Superior temporal gyrus (tissue), 1 donor: Measurements from ENCODE around the gene ZNF483.
A peak's percentile ranks its signal among the peaks of the same experiment; 100 is the strongest.
"Not testable (repeated sequence)": the region's sequence is repeated elsewhere in the genome, so short reads cannot be mapped to it uniquely, and the experiment has no call there.

Experiments
- DNase-seq: peaks from one replicate; pipeline ENCODE4 v3.0.0-alpha.2; 2016; ENCODE audit errors: extremely low spot score

Gene ZNF483

DNA sequence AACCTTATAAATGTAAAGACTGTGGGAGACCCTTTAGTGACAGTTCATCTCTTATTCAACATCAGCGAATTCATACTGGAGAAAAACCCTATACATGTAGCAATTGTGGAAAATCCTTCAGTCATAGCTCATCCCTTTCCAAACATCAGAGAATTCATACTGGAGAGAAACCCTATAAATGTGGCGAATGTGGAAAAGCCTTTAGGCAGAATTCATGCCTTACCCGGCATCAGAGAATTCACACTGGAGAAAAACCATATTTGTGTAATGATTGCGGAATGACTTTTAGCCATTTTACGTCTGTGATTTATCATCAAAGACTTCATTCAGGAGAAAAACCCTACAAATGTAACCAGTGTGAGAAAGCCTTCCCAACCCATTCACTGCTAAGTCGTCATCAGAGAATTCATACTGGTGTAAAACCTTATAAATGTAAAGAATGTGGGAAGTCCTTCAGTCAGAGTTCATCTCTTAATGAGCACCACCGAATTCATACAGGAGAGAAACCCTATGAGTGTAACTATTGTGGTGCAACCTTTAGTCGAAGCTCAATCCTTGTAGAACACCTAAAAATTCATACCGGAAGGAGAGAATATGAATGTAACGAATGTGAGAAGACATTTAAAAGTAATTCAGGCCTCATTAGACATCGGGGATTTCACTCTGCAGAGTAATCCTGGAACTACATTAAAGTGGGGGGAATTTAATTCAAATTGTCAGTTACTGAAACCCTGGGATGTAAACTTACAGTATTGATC is 17.7 kb downstream of the ZNF483 start:
- no peak for DNase-seq

GRCh38 chr9:111548623-111549022 is 23.6 kb downstream of the ZNF483 start:
- no peak for DNase-seq

DNA sequence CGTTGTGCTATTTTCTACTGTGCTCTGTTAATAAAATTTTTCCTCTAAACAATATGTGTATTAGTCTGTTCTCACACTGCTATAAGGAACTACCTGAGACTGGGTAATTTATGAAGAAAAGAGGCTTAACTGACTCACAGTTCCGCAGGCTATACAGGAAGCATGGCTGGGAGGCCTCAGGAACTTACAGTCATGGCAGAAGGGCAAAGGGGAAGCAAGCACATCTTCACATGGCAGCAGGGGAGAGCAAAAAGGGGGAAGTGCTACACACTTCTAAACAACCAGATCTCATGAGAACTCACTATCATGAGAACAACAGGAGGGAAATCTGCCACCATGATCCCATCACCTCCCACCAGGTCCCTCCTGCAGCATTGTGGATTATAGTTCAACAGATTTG is 30.4 kb downstream of the ZNF483 start:
- DNase-seq = not testable (repeated sequence)

DNA sequence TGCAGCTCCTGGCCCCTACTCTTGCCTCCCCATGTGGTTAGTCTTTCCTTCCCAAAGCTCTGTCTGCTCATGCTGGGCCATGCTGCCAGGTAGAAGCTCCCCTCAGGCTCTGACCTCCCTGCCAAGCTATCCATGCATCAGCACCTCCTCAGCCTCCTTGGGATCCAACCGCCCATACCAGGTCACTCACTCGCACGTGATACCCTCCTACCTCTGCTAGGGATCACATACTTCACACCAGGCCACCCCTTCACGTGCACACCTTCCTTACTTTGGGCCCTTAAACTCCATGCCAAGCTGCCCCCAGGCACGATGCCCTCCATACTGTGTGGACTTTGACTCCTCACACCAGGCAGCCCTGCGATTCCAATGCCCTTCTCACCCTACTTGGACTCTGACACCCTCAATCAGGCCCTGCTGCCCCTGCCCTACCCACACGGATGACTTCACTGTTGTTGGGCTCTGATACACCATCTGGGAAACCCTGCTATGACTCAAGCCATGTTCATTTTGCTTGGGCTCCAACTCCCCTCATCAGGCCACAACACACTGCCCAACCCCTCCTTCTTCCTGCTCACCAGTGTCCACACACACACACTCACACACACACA is 34.1 kb downstream of the ZNF483 start:
- no peak for DNase-seq

DNA sequence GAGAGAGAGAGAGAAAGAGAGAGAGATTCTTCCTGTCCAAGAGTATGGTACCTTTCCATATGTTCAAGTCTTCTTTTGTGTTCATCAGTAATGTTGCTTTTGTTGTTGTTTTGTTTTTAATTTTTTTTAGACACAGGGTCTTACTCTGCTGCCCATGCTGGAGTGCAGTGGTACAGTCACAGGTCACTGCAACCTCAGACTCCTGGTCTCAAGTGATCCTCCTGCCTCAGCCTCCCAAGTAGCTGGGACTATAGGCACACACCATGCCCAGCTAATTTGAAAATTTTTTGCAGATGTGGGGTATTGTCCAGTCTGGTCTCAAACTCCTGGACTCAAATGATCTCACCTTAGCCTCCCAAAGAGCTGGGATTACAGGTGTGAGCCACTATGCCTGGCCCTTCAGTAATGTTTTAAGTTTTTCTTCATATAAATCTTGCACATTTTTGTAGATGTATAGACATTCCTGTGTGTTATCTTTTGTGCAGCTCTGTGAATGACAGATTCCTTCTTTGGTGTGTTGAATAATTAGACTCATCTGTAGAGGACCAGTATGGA is 36.3 kb downstream of the ZNF483 start:
- DNase-seq = no peak

DNA sequence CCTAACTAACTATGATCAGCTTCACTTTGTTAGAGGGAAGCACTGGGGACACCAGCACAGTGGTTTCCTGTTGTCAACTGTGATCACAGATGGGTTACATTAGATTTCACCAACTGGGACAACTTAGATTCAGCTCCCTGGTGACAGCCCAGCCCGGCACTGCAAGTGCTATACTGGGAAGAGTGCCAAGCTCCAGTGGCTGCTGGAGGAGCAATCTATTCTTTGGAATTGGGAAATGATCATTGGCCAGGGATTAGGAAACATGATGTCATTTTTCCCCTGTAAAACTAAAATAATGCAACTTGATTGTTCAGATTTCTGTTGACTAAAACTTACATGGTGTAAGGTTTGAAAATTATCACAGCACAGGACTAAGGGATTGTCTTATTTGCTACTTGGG is 41.3 kb downstream of the ZNF483 start:
- no peak for DNase-seq

DNA sequence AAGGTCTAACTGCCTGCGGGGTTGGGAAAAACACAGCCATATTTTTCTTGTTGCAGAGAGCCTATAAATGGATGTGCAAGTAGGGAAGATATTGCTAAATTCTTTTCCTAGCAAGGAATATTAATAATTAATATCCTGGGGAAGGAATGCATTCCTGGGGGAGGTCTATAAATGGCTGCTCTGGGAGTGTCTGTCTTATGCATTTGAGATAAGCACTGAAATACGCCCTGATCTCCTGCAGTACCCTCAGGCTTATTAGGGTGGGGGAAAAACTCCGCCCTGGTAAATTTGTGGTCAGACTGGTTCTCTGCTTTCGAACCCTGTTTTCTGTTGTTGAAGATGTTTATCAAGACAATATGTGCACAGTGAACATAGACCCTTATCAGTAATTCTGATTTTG is 43.1 kb downstream of the ZNF483 start:
- not testable (repeated sequence) for DNase-seq

- DNase-seq = peak; percentile 18
Measured at GRCh38 chr9:111572950-111573604, 48.1 kb downstream of the ZNF483 start.

DNA sequence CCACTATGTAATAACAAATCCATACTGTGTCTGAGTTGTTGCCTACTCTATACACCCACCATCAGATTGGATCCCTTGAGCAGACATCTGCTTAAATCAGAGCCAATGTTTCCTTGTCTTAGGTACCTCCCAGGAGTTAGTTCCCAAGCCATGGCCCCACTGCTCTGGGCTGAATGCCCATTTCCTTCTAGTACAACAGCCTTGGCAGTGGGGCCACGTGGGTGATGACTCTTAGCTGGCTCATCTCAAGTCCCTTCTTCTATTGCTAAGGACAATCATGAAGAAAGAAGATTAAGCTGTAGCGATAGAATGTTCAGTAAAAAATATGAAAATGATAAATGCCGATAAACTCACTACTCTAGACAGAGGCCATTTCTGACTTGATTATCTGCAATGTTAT is 57.9 kb downstream of the ZNF483 start:
- DNase-seq = no peak

- DNase-seq = no peak
Measured at GRCh38 chr9:111586378-111586777, 61.4 kb downstream of the ZNF483 start.

- no peak for DNase-seq
Measured at GRCh38 chr9:111588846-111589245, 63.9 kb downstream of the ZNF483 start.

DNA sequence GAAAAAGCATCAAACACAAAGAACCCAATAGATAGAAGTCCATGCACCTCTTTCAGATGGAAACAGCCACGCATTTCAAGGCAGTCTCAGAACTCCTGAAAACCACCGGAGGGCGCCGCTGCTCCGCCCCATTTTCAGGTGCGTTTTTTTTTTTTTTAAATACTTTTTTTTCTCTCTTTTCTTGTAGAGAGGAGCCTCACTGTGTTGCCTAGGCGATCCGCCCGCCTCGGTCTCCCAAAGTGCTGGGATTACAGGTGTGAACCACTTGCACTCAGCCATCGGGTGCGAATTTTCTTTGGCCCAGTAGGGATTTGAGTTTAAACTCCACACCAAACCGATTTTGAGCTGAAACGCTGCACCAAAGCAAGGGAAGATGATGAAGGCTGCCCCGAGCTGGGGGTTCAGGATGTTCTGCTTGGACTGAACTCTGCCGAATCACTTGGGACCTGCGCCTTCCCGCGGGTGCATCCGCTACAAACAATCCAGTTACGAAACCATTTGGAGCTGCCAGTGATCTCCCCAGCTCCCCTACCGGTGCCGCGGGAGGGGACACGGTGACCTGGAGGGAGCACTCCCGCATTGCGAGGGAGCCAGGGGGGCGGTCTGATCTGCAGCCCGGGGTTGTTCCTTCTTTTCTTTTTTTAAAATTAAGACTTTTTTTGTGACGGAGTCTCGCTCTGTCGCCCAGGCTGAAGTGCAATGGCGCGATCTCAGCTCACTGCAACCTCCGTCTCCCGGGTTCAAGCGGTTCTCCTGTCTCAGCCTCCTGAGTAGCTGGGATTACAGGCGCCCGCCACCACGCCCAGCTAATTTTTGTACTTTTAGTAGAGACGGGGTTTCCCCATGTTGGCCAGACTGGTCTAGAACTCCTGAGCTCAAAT is 73.1 kb downstream of the ZNF483 start:
- peak; percentile 69 for DNase-seq

GRCh38 chr9:111598733-111599091 is 73.7 kb downstream of the ZNF483 start:
- peak; percentile 23 for DNase-seq

DNA sequence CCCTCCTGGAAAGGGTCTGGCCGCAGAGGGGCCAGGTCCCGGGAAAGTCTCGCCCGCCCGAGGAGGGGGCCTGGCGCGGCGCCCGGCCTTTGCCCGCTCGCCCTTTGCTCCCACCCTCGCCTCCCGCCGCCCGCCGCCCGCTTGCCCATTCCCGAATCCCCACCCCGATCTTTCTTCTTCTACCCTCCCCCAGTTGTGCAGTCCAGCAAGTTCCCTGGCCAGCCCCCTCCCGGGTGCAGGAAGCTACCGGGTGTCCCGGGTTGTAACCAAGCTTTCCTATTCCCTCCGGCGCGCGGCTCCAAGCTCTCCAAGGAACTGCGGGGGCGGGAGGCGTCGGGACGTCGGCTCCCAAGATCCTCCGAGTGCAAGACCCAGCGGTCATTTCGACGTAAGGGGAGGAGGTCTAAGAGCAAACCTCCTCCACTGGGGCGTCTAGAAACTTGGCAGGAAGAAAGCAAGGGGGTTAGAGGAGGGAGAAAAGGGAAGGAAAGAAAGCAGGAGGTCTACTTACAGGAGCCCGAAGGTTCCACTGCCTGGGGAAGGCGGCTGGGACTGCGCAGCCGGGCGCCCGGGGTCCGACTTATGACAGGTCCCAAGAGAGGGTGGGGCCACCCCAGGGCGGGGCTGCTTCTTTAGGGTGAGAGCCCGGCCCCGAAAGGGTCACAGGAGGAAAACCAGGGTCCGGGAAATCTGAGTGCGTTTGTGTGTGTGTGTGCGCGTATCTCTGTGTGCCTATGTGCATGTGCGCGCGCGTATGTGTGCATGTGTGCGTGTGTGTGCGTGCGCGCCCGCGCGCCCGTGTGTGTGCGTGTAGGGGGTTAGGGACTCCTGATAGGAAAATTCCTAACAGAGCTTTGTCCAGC is 74.3 kb downstream of the ZNF483 start, which contains the start of gene PTGR1:
PTGR1 (minus strand) TSS at position 556 of the 863 bp plus-strand sequence. CDS start 2,225 bp downstream, outside the sequence.
- DNase-seq = peak; percentile 67

- DNase-seq = no peak
Measured at GRCh38 chr9:111599955-111600343, 75.0 kb downstream of the ZNF483 start.

DNA sequence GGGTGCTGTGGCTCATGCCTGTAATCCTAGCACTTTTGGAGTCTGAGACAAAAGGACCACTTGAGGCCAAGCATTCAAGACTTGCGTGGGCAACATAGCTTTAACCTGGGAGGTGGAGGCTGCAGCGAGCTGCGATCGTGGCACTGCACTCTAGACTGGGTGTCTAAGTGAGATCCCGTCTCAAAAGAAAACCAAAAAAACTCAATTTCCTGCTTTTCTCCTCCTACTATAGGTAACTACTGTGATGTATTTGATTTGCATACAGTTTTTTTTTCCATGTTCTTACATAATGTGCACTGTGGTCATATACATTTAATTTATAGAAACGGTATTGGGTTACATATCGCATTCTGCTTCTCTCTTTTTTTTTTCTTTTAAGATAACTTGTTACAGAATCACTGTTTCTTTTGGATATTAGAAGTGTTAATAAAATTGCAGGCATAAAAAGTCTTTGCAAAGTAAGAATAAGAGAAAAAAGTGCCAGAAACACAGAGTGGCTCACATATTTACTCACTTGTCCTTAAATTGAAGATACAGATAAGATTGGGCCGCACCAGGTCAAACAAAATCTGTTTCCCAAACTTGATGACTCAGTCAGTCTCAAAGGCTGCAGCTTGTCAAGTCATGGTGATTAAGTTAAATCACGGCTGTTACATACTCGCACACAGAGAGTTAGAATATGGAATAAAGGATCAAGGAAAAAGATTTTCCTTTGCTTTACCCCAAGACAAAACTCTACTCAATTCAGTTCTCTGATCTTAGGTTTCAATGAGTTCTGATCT is 76.4 kb downstream of the ZNF483 start:
- DNase-seq = no peak

DNA sequence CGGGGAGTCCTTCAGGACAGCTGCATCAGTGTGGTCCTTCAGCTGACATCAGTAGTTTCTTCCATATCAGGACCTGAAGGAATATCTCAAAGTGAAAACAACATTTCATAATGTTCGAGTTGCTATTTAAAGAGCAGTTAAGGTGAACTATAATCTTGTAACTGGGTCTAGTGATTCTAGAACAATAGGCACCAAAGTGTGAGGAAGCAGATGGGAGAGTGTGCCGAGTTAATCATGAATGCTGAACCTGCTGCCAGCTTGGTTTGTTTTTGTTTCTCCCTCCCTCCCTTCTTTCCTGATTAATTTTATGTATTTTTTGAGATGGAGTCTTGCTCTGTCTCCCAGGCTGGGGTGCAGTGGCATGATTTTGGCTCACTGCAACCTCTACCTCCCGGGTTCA is 78.1 kb downstream of the ZNF483 start:
- DNase-seq = no peak

GRCh38 chr9:111604054-111604615 is 79.2 kb downstream of the ZNF483 start:
- DNase-seq = no peak

GRCh38 chr9:111605041-111605559 is 80.1 kb downstream of the ZNF483 start:
- no peak for DNase-seq
